Thoracic aorta (tissue), 2 donors: ENCODE results near the gene ACTA2. TPM values are rescaled to one million over a fixed set of nuclear protein-coding genes. Genes with fewer than 3 reads are reported as not detected.

Experiments used
- ATAC-seq: fragments of 150-250 bp; one replicate; pipeline ENCODE4 v1.8.0; 2017; ENCODE audit warnings: low read depth; ENCODE audit not compliant: insufficient number of reproducible peaks, low FRiP score
- DNase-seq: peaks from one replicate; pipeline ENCODE4 v3.0.0-alpha.2; 2020; ENCODE audit warnings: low spot score
- H3K27ac ChIP-seq, 2 donors: fragments of 200-600 bp; sonication (generic); 1 replicate in 1 of 2; 2 replicates in 1 of 2; pipeline ENCODE4 v1.5.1; 2016; ENCODE audit warnings: mild to moderate bottlenecking in 2 of 2, moderate library complexity in 2 of 2
- H3K27me3 ChIP-seq: fragments of 200-600 bp; sonication (generic); replicated peaks from 2 replicates; pipeline ENCODE4 v1.6.0; 2016; ENCODE audit warnings: mild to moderate bottlenecking; ENCODE audit not compliant: insufficient read depth
- H3K36me3 ChIP-seq: fragments of 200-600 bp; sonication (generic); one replicate; pipeline ENCODE4 v1.5.1; 2016
- H3K4me1 ChIP-seq, 2 donors: fragments of 200-600 bp; sonication (generic); 1 replicate in 1 of 2; 2 replicates in 1 of 2; pipeline versions ENCODE4 v1.5.1 to v1.6.0; 2016; ENCODE audit warnings: low read depth in 2 of 2, mild to moderate bottlenecking in 1 of 2; ENCODE audit not compliant: control insufficient read depth in 1 of 2
- H3K4me3 ChIP-seq: fragments of 200-600 bp; sonication (generic); 2 replicates; pipeline ENCODE4 v1.5.1; 2016; ENCODE audit warnings: mild to moderate bottlenecking
- H3K9me3 ChIP-seq: fragments of 200-600 bp; sonication (generic); 2 replicates; pipeline ENCODE4 v1.5.1; 2016
- CTCF ChIP-seq: fragments of 200-600 bp; sonication (generic); IDR thresholded peaks from one replicate; pipeline ENCODE4 v1.5.1; 2019; ENCODE audit warnings: antibody characterized with exemption
- total RNA-seq, 2 donors: library from RNA; depleted of rRNA; stranded (reverse); fragments of >200 nt; gene quantifications; one replicate each; pipeline versions ENCODE4 v1.1.0 to v1.2.3, GENCODE V29; 2016

Gene ACTA2
- total RNA-seq, 2 donors from 2014 or later, result 4,797 to 12,240 TPM

GRCh38 chr10:88892222-88892967, 60.2 kb downstream of the ACTA2 start:
- no peaks in the 10 kb centered on the region for H3K9me3 ChIP-seq
- no peak for TF ChIP-seq CTCF
- H3K4me1 ChIP-seq, result no peaks in the 10 kb centered on the region
- no peak overlapping the region for H3K4me3 ChIP-seq
- ATAC-seq (no peak), DNase-seq (no peak)
- H3K27ac ChIP-seq, result no peak overlapping the region
- H3K27me3 ChIP-seq, result no peaks in the 10 kb centered on the region
- no peaks in the 10 kb centered on the region for H3K36me3 ChIP-seq

- Histone ChIP-seq H3K27me3 (no peaks in the 10 kb centered on the region), H3K9me3 (no peaks in the 10 kb centered on the region), H3K4me3 (no peak overlapping the region), H3K27ac (no peak overlapping the region), H3K4me1 (no peaks in the 10 kb centered on the region), H3K36me3 (no peaks in the 10 kb centered on the region)
- DNase-seq (no peak), ATAC-seq (no peak)
- no peak for TF ChIP-seq CTCF
These were observed 61.7 kb downstream of the ACTA2 start for GRCh38 chr10:88890681-88891381.

- no peaks in the 10 kb centered on the region for H3K9me3 ChIP-seq
- no peak overlapping the region for H3K4me3 ChIP-seq
- TF ChIP-seq CTCF, result no peak
- ATAC-seq (no peak), DNase-seq (no peak)
- no peaks in the 10 kb centered on the region for H3K27me3 ChIP-seq
- no peaks in the 10 kb centered on the region for H3K4me1 ChIP-seq
- no peaks in the 10 kb centered on the region for H3K36me3 ChIP-seq
- H3K27ac ChIP-seq, result no peak overlapping the region
These were observed 62.8 kb downstream of the ACTA2 start for GRCh38 chr10:88889559-88890337.

GRCh38 chr10:88888810-88889445, 63.6 kb downstream of the ACTA2 start:
- Histone ChIP-seq H3K36me3 (no peaks in the 10 kb centered on the region), H3K4me1 (no peaks in the 10 kb centered on the region), H3K9me3 (no peaks in the 10 kb centered on the region), H3K4me3 (no peak overlapping the region), H3K27ac (no peak overlapping the region), H3K27me3 (no peaks in the 10 kb centered on the region)
- ATAC-seq (no peak), DNase-seq (no peak)
- no peak for TF ChIP-seq CTCF

- TF ChIP-seq CTCF, result no peak
- Histone ChIP-seq H3K4me3 (no peak overlapping the region), H3K4me1 (peaks cover 0 to 9% of the 10 kb centered on the region in 2 donors), H3K9me3 (no peaks in the 10 kb centered on the region), H3K36me3 (no peaks in the 10 kb centered on the region), H3K27me3 (no peaks in the 10 kb centered on the region), H3K27ac (no peak overlapping the region)
- no peak for ATAC-seq
- no peak for DNase-seq
These were observed 66.0 kb downstream of the ACTA2 start for GRCh38 chr10:88886557-88886956.
